Activated CD8-positive, alpha-beta memory T cell treated with anti-CD3 and anti-CD28 coated beads, Interleukin-2, amount 50 U/mL, for 1 hour (primary cell): ENCODE measurements around the gene EMC9.

Experiments used
- DNase-seq: peaks from one replicate; pipeline ENCODE4 v3.0.0-alpha.2; 2020; ENCODE audit errors: extremely low read depth

Gene EMC9, protein sequence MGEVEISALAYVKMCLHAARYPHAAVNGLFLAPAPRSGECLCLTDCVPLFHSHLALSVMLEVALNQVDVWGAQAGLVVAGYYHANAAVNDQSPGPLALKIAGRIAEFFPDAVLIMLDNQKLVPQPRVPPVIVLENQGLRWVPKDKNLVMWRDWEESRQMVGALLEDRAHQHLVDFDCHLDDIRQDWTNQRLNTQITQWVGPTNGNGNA

DNA sequence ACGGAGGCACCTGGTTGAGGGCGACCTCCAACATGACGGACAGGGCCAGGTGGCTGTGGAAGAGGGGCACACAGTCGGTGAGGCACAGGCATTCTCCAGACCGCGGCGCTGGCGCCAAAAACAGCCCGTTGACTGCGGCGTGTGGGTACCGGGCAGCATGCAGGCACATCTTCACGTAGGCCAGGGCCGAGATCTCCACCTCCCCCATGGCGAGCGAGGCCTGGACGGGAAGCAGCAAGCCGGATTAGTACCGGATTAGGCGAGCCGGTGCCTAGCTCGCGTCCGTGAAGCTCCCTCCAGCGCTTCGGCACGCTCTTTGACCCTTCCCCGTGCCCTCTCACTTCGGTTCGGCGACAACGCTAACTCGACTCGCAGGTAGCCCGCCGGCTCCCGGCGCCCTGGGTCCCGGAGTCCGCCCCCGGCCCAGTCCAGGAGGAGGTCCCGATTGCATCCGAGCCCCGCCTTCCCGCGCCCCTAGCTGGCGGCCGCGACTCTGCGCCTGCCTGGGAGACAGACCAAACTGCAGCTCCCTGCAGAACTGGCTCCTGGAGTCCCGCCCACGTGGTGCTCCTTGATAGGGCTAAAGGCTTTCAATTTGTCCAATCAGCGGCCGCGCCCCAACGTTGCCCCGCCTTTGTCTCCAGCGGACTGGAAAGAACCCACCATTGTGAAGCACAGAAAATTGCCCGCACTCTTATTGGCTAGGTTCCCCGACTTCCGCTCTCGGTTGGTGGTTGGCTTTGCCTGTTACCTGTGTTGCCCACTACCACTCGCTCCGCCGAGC, at the start of gene EMC9:
TSS of gene EMC9 (minus strand) at position 495 of the 784 bp plus-strand sequence. CDS start at position 208, 287 bp downstream.
- peak; percentile 99 for DNase-seq

DNA sequence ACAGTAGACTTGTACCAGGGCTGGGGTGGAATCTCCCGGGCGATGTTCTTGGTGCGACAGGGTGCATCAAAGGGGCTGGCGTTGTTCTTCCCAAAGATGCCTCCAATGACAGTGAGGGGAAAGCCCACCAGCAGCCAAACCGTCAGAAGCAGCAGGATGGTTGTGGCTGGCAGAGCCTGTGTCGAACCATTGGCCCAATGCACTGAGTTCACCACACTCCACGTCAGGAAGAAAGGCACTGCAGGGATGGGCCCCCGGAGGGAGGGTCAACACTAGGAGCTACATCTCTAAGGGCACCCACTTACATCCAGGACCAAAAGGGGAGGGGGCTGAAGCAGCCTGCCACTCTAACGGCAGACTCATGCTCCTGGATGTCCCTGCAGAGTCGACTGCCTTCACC, 49.0 kb upstream of the EMC9 start:
- DNase-seq = no peak

DNA sequence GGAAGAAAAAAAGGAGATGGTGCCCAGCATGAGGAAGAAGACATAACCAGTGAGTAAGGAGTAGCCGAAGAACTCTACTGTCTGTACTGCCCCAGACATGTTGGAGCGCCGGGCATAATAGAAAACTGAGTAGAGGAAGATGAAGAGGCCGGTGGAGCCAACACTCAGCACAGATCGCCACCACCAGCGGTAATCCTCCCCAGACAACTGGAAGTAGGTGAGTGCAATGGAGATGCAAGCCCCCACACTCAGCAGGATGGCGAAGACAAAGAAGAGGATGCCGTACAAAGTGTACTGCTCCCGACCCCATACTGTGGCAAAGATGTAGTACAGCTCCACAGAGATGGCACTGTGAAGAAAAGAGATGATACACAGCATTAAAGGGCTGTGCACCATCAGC, 48.1 kb upstream of the EMC9 start:
- DNase-seq = no peak

DNA sequence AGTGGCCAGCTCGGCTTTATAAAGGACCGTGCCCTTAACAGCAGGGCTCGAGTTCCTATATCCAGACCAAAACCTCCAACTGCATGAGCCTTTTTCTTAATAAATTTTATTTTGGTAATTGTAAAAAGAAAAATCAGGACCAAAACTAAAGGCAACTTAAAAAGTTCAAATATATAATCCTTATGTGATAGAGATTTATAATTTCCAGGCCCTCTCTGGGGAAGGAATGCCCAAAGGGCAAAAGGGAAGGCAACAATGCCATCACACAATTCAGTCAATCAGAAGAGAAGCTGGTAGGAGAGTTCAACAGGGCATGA, 47.6 kb upstream of the EMC9 start:
- no peak for DNase-seq

DNA sequence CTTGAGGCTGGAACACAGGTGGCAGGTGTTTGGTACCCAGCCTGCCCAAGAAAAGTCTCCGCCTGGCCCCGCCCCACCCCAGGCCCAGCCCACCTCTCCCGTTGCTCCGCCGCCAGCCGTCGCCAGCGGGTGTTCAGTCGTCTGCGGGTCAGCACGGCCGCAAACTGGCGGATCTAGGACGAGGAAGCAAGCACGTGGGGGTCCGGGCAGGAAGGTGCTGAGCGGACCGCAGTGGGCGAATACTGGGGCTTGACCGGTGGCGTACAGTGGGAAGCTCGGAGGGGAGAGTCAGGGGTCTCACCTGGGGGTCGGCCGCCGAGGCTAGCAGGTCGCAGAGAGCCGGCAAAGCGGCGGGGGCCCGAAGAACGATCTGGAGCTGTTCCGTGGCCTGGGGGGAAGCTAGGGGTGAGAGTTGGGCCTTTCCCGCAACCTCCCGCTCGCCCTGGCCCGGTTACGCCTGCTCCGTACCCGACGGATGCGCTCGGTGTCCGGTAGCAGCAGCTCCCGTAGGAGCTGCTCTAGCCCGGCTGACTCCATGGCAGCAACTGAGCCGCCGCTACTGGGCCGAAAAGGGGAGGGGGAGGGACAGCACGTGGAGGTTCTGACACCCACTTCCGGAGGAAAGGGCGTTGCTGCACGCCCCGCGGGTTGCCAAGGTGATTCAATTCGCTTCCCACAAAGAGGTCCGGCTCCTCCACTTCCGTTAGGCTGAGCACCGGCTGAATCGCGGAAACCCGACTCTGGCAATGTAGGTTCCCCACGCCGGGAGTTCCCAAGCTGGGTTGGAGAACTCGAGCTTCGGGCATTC, 47.1 kb upstream of the EMC9 start, which contains the start of gene IPO4:
TSS of gene IPO4 (minus strand) at position 566 of the 808 bp plus-strand sequence. CDS start at position 537, 29 bp downstream.
- DNase-seq = peak; percentile 93

DNA sequence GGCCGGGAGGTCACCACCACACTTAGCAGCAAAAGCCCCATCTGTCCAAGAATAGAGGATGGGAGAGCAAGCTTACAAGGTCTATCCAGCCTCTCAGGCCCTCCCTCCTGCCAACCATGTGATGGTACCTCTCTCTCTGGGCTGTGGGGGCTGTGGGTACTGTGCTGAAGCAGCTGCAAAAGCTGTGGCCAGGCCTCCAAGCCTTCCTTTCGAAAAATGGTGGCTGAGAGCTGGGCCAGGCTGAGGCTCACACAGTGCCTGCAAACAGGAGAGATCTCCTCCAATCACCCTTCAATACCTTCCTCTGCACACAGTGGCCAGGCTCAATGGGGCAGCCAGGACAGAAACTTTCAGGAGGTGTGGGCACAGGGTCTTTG, 46.1 kb upstream of the EMC9 start:
- no peak for DNase-seq

DNA sequence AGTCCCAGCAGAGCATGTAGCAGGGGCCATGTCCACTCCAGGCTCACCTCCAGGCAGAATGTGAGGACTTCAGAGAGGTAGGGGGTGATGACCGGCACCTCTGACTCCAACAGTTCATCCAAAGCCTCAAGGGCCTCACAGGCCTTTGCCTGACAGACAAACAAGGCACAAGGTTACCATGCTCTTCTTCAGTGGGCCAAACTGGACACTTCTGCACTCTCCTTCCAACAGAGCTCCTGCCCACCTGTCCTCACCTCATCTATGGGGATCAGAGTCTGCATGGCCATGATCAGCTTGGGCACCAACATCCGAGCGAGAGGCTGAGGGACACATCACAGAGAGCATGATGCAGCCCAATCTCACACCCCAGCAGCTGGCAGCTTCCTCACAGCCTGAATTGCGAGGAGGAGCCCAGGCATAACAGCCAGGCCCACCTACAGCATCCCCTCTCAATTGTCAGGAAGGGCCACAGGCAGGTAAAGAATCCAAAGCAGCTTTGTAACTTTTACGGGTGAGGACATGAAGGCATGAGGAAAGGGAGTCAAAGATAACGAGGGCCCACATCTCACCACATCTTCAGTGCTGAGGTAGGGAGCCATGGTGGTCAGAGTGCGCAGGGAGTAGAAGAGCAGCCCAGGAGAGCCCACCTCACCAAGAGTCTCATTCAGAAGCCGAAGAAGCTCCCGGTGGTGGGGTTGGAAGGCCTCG, 45.6 kb upstream of the EMC9 start:
- no peak for DNase-seq

DNA sequence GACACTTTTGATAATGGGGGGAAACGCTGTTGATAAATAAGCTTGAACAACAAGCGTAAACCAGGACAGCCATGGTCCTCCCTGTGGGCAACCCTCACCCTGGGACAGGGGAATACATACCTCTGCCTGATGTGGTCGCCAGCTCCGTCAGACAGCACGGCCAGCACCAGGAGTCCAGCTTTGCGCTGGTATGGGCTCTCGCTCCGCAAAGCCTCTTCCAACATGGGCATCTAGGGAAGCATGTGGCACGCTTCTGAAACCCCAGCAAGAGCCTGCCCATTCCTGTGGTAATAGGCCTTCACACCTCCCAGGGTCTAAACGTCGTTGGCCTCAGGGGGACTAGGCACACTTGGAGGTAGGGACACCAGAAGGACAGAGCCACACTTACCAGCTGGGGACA, 44.4 kb upstream of the EMC9 start:
- DNase-seq = no peak

DNA sequence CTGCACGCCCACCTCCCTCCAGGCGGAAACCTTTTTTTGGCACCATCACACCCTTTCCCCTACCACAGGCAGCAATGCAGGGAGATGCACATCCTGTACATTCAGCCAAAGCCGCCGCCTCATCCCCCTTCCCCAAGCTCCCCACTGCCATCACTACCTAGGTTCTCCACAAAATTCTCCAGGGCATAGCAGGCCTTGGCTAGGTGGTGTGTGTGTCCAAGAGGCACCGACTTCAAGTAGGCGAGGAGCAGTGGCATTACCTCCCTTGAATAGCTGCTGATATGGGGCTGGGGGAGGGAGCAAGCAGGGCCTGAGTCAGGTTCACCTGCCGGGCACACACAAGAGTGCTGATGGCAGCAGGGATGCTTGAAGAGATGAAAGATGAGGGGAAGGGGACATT, 43.6 kb upstream of the EMC9 start:
- DNase-seq = no peak

DNA sequence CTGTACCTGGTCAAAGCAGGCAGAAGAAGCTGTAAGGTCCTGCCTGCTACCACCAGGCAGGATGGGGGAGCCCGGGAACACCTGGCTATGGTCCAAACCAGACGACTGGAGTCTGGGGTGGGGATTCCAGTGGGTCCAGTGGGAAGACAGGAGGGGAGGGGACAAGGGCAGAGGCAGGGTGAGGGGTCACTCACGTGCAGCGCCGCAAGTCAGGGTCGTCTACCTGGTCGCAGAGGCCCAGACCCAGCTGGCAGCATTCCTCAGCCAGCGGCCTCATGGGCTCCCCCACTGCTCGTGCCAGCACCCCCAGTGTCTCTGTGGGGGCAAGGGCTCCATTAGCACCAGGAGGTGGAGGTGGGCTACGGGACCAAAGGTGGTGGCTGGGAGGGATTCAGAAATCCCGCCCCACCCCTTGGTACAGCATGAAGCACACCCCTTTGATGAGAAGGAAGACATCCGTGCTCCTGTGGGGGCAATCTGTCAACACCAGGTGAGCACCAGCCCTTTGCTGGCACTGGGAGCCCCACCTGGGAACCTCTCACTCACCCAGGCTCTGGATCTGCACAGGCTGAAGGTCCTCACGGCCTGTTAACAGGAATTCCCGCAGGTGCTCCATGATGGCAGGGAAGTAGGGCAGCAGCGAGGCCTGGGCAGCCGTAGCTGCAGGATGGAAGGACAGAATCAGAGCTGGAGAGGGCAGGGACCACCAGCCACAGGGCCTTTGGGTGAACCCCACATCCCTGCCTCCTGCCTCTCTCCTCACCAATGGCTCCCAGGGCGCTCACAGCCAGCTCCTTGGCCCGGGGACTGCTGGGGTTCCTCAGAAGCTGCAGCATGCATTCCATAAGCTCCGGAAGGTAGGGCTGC, 42.9 kb upstream of the EMC9 start:
- no peak for DNase-seq

DNA sequence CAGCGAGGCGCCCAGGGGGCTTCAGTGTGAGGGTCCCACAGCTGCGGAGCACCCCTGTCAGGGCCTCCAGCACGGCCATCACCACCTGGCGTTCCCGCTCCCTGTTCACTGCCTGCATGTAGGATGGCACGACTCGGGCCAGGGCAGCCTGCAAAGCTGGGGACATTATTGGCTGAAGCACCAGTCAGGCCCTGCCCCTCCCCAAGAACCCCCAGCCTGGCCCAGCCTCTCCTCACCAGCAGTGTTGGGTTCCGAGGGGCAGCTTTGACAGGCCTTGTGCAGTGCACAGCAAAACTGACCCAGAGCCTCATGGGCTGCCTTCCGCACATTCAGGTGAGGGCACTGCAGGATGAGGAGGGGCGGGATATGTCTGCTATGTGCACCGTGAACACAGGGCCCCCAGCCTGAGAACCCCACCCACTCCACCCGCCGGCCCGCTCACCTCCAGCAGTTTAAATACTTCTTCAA, 41.7 kb upstream of the EMC9 start:
- no peak for DNase-seq

DNA sequence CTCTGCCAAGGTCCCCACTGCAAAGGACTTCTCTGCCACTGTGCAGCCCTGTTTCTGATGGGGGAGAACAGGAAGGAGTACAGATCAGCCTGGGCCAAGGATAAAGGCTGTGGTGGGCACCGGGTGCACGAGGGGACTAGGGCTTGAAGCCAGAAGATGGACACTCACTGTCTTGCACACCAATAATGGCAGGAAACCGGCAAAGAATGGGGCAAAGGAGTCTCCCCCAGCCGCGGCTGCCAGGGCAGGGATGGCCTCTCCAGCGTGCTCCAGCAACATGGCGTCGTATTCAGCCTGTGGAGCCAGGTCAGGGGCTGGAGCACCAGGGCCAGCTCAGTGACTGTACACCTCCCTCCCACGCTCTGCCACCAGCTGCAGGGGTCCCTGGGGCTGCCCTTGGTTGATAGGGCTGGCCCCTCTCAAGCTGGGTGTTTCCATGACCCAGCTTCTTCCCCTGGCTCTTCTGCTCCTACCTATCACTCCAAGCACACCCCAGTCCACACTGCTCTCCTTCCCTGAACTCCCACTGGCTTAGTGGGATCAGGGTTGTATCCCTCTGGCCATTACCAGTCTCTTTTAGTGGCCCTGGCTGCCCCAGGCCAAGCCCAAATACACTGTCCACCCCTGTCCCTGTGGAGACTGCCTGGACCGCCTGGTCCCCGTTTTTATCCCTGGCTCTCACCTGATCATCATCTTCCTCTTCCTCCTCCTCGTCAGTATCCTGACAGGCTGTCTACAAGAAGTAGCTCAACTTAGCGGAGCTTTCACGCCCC, 40.9 kb upstream of the EMC9 start:
- no peak for DNase-seq

DNA sequence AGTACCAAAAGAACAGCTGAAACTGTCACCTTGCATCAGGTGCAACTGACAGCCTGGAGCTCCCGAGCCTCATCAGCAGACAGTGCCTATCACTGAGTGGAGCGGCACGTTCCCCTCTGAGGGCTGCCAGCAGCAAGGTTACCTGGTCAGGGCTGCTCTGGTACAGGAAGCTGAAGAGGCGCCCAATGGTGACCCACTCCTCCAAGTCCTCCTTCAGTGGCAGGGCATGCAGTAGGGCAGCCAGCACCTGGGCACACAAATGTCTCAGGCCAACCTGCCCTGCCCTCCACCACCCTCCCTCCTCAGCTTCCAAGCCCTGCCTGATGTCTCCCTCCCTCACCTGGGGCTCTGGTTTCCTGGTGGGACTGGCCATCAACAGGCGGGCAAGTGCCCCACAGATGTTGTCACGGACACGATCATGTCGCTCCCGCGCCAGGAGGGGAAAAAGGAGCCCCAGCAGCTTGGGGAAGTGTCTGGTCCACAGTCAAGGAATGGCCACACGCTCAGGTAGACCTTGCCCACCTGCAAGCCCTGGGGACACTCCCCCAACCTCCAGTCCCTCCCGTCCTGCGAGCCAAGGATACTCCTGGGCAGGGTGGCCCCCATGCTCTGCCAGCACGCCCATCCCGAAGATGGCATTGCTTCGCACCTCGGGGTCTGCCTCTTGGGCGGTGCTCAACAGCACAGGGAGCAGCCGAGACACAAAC, 40.1 kb upstream of the EMC9 start:
- no peak for DNase-seq

DNA sequence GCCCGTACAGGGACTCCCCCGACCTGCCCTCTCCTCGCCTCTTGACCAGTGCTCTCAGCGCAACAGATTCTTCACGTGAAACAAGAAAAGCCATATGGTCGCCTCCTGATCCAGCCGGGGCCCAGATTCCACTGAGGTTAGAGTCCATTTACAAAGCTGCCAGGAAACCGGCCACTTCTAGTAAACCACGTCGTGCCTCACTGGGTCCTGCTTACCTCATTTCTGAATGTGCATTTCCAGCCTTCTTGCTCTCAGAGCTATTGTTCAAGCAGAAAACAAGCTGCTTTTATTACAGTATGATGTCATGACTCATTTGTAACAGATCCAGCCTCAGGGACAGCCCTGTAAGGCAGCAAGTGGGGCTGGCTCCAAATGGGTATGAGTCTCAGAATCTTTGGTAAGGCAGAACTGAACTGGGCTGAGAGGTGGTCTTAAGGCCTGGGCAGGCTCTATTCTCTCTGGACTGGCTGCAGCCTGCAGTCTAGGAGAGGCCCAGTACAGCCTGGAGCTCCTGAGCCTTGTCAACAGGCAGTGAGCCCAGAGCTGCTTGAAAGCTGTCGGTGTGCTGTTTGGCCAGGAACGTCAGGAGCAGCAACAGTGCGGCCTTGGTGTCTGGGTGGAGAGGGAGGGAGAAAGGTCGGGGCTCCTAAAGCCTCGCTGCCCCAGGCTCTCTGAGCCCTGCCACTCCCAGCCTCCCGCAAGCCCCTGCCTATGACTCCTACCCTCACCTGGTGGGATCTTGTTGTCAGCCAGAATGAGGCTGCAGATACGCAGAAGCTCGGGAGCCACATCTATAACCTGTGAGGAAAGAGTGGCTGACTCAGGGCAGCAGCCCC, 38.8 kb upstream of the EMC9 start:
- no peak for DNase-seq

DNA sequence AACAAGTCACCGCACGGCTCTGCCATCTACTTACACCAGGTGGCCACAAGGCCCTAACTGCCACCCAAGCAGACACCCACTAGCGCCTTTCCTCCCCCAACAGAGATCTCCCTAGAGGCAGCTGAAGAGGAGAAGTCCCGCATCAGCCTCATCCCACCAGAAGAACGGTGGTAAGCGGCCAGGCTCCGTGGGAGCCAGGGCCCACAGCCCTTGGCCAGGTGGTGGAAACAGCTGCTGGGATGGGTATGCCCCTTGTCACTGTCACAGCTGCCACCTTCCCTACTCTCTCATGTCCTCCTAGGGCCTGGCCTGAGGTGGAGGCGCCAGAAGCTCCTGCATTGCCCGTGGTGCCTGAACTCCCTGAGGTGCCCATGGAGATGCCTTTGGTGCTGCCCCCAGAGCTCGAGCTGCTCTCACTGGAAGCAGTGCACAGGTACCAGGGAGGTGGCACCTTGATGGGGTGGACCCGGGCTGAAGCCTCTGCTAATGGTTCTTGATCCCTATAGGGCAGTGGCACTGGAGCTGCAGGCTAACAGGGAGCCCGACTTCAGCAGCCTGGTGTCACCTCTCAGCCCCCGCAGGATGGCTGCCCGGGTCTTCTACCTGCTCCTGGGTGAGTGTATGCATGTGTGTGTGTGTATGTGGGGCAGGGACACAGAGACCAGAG, 38.0 kb upstream of the EMC9 start:
- no peak for DNase-seq

DNA sequence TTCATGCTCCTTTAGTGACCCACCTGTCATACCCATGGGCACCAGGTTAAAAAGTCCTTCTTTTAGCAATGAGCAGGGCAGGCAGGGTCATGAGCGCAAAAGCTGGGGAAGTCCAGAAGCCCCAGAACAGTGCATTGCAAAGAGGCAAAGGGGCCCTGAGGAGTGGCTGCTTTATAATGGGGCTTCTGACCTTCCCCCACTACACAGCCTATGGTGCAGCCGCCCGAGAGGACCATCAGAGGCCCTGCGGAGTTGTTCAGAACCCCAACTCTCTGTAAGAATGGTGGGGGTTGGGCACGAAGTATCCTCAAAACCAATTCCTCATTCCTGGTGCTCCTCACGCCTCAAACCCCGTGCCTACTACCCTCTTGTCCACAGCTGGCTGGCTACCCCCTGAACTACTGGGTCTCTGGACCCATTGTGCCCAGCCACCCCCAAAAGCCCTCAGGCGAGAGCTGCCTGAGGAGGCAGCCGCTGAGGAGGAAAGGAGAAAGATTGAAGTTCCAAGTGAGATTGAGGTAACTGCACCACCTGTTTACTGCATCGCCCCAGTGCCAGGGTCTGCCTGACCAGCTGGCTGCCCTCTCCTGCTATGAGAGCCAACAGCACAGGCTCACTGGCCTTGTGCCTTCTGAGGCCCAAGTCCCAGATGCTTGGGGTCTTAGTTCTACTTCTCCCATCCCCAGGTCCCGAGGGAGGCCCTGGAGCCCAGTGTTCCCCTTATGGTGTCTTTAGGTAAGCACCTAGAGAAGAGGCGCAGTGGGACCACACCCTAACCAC, 37.2 kb upstream of the EMC9 start:
- no peak for DNase-seq

DNA sequence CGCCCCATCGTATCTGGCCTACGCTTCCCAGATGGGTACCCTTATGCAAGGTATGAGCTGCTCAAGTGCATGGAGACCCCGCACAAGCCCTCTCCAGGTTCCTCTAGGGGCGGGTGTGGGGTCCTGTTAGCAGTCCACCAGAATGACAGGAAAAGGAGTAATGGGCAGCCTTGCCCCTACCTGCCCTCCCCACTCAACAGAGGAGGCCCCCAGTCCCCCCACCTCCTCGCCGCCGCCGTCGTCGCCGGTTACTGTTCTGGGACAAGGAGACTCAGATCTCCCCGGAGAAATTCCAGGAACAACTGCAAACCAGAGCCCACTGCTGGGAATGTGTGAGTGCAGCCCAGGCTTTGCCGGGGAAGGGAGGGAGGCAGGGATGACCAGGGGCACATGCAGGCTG, 36.5 kb upstream of the EMC9 start:
- no peak for DNase-seq
